Mesothelial cell of epicardium (in vitro differentiated cells): Measurements from ENCODE around the gene KRT6A. TPM values are rescaled to one million over a fixed set of nuclear protein-coding genes. Genes with fewer than 3 reads are reported as not detected.

Experiments
- DNase-seq, 2 experiments: peaks; one replicate each; pipeline ENCODE4 v3.0.0; 2021; ENCODE audit warnings: low spot score in 2 of 2; ENCODE audit not compliant: unreplicated experiment in 2 of 2
- H3K27ac Mint-ChIP-seq: 2 replicates; pipeline ENCODE4 v1.8.0; 2021; ENCODE audit warnings: mixed read lengths
- H3K27me3 Mint-ChIP-seq: 2 replicates; pipeline ENCODE4 v1.8.0; 2021; ENCODE audit warnings: low read depth, mixed read lengths
- H3K36me3 Mint-ChIP-seq: 2 replicates; pipeline ENCODE4 v1.8.0; 2021; ENCODE audit warnings: mixed read lengths
- H3K4me1 Mint-ChIP-seq: 2 replicates; pipeline ENCODE4 v1.8.0; 2021; ENCODE audit warnings: mixed read lengths
- H3K4me3 Mint-ChIP-seq: 2 replicates; pipeline ENCODE4 v1.8.0; 2021; ENCODE audit warnings: mild to moderate bottlenecking, moderate library complexity, mixed read lengths
- H3K9me3 Mint-ChIP-seq: 2 replicates; pipeline ENCODE4 v1.8.0; 2021; ENCODE audit warnings: mixed read lengths
- total RNA-seq: library from RNA; stranded (reverse); gene quantifications from 3 replicates; pipeline ENCODE4 v1.2.1, GENCODE V29; 2021
- TF ChIP-seq, protein P1 (sequence below): fragments of 200-600 bp; sonication (generic); IDR thresholded peaks from one replicate; pipeline ENCODE4 v1.5.0; 2021; ENCODE audit warnings: antibody characterized with exemption; ENCODE audit not compliant: unreplicated experiment

The KRT6A gene
- total RNA-seq, 1 donor from 2014 or later: 1.2 TPM

GRCh38 chr12:52529417-52529816 lies 36.4 kb upstream of the KRT6A start:
- Mint-ChIP-seq H3K9me3 (no peaks in the 10 kb centered on the region), H3K36me3 (no peaks in the 10 kb centered on the region), H3K27ac (no peak overlapping the region), H3K27me3 (peaks cover 3% of the 10 kb centered on the region), H3K4me3 (no peak overlapping the region), H3K4me1 (peaks cover 10% of the 10 kb centered on the region)
- no peak for DNase-seq
- TF ChIP-seq, protein P1, sequence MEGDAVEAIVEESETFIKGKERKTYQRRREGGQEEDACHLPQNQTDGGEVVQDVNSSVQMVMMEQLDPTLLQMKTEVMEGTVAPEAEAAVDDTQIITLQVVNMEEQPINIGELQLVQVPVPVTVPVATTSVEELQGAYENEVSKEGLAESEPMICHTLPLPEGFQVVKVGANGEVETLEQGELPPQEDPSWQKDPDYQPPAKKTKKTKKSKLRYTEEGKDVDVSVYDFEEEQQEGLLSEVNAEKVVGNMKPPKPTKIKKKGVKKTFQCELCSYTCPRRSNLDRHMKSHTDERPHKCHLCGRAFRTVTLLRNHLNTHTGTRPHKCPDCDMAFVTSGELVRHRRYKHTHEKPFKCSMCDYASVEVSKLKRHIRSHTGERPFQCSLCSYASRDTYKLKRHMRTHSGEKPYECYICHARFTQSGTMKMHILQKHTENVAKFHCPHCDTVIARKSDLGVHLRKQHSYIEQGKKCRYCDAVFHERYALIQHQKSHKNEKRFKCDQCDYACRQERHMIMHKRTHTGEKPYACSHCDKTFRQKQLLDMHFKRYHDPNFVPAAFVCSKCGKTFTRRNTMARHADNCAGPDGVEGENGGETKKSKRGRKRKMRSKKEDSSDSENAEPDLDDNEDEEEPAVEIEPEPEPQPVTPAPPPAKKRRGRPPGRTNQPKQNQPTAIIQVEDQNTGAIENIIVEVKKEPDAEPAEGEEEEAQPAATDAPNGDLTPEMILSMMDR: no peak

DNA sequence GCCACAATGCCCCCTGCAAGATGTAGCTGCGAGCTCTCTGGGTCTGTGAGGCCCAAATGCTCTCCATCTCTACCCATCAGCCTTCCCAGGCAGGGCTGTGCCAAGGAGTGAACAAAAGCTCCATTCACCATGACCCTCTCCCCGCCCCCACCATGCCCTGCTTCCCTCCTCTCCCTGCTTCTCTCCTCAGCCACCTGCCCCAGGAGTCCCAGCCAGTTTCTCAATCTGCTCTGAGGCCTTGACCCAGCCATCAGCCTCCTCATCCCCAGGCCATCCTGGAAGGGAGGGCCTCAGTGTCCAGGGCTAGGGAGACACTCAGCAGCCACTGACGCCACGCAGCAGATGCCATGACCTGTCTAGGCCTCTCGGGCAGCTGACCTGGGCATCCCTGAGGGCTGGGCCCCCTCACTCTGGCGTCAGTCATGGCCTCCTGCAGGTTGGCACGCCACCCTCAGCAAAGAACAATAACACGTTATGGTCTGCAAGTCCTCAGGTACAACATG lies 35.6 kb upstream of the KRT6A start:
- Mint-ChIP-seq H3K36me3 (no peaks in the 10 kb centered on the region), H3K27ac (no peak overlapping the region), H3K27me3 (peaks cover 3% of the 10 kb centered on the region), H3K4me1 (peaks cover 14% of the 10 kb centered on the region), H3K4me3 (no peak overlapping the region), H3K9me3 (no peaks in the 10 kb centered on the region)
- TF ChIP-seq, protein P1: no peak
- peak in 1 of 2 experiments; percentile 24 for DNase-seq

DNA sequence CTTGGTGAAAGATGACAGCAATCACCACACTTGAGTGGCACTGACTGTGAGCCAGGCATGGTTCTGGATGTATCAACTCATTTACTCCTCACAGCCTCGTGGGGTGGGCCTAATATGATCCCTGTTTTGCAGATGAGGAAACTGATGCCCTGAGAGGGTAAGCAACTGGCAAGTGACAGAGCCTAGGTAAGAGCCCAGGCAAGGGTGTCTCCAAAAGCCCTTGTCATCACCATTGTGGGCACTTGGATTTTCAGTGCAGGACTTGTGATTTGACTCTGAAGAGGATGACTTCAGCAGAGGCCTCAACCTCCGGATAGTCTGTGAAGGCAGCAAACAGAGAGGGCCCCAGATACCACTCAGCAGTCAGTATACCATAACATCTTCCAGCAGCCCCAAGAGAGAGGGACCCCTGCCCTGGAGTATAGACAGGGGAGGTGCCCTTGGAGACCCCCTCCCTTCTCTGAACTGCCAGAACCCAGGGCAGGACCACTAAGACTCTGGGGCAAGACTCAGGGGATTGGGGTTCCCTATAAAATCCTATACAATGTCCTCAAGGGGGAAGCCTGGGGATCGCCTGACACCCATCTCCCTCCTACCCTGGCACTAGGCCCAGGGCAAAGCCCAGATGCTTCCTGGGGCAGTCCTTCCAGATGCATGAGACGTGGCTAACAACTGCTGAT lies 34.2 kb upstream of the KRT6A start:
- H3K9me3 Mint-ChIP-seq: no peaks in the 10 kb centered on the region
- peaks cover 22% of the 10 kb centered on the region for H3K4me1 Mint-ChIP-seq
- no peak overlapping the region for H3K27ac Mint-ChIP-seq
- no peak overlapping the region for H3K4me3 Mint-ChIP-seq
- H3K36me3 Mint-ChIP-seq: no peaks in the 10 kb centered on the region
- DNase-seq: peak in 1 of 2 experiments; percentile 24
- peaks cover 3% of the 10 kb centered on the region for H3K27me3 Mint-ChIP-seq
- TF ChIP-seq, protein P1: no peak

- Mint-ChIP-seq H3K27ac (no peak overlapping the region), H3K4me3 (no peak overlapping the region), H3K4me1 (peaks cover 30% of the 10 kb centered on the region), H3K36me3 (no peaks in the 10 kb centered on the region), H3K9me3 (no peaks in the 10 kb centered on the region), H3K27me3 (peaks cover 3% of the 10 kb centered on the region)
- TF ChIP-seq, protein P1: no peak
- peak in 1 of 2 experiments; percentile 25 for DNase-seq
Measured at GRCh38 chr12:52526511-52526951, 33.5 kb upstream of the KRT6A start.

DNA sequence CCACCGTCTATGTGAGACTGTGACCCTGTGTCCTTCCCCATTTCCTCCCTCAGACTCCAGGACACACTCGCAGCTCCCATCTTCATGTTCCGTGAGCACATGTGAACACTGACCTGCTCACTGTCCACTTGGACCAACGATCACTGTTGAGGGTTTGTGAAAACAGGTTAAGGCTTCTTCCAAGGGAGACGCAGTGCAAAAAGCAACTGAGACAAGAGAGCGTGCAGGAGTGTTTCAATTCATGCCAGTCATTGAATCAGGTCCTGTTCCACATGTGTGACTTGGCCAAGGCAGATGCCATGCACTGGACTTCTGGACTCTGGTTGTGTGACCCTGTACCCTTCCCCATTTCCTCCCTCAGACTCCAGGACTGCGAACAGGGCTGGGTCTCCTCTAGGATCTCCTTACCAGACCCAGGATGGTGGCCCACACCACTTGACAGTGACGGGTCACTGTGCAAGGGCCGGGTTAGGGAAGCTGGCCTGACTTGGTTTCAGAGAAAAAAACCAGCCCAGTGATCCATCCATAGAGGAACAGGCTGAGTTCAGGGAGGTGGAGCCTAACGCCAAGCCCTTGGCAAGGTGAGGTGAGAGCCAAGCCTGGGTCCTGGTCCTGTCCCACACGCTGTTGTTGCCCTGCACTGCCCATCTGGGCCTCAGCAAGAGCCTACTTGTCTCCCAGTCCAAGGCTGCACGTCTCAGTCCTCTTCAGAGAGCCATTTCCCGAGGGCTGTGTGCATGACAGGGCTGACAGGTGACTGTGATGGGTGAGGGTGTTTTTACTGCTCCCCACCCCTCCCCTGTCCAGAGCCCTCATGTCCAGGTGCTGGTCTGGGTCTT lies 32.8 kb upstream of the KRT6A start:
- no peak overlapping the region for H3K27ac Mint-ChIP-seq

More for the DNA sequence above, 32.8 kb upstream of the KRT6A start:
- Mint-ChIP-seq H3K4me1 (peaks cover 32% of the 10 kb centered on the region), H3K36me3 (no peaks in the 10 kb centered on the region), H3K9me3 (no peaks in the 10 kb centered on the region), H3K27me3 (peaks cover 3% of the 10 kb centered on the region), H3K4me3 (no peak overlapping the region)
- peak in 1 of 2 experiments; percentile 34 for DNase-seq
- TF ChIP-seq, protein P1: no peak
